ENCODE results near the gene PRG3.
A peak's percentile ranks its signal among the peaks of the same experiment; 100 is the strongest.
"Not testable (repeated sequence)": the region's sequence is repeated elsewhere in the genome, so short reads cannot be mapped to it uniquely, and the experiment has no call there.

The PRG3 gene

DNA sequence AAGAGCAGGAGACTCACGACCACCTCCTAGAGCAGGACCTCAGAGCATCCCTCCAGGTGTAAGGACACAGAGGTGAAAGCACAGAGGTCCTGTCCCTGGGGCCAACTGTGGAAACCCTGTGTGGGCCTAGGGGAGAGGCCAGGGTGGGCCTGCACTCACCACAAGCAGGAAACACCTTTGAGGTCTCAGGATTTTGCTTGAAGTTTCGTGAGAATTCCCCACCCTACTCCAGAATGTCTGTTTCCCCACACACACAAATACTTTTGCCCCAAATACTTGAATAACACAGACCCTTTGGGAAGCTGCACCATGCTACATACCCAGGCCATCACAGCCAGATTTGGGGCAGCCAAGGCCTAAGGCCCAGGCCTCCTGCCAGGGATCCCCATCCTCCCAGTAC lies 27.8 kb upstream of the PRG3 start:
- DNase-seq (ENCODE audit: low read depth in 2 of 2), result no peak

DNA sequence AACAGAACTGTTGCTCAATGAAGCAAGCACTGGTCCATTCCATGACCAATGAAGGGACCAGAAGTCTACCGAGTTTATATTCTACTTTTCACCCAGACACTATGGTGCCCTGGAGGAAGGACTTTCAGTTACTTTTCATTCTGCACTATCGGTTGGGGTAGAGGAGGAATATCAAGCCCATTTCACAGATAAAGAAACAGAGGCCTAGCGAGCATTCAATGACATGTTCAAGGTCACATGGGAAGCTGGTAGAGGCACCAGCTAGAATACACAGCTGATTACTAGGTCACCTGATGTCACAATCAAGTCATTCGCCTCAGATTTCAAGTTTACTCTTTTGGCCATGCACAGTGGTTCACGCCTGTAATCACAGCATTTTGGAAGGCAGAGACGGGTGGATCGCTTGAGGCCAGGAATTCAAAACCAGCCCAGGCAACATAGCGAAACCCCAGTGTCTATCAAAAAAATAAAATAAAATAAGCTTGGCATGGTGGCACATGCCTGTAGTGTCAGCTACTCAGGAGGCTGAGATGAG lies 27.1 kb upstream of the PRG3 start:
- no peak for DNase-seq (ENCODE audit: low read depth in 2 of 2)

GRCh38 chr11:57407010-57407920 lies 26.3 kb upstream of the PRG3 start:
- DNase-seq (ENCODE audit: low read depth in 2 of 2), result no peak

GRCh38 chr11:57406337-57406904 lies 25.5 kb upstream of the PRG3 start:
- peak; percentile 39 to 43 for DNase-seq (ENCODE audit: low read depth in 2 of 2)

GRCh38 chr11:57405271-57405860 lies 24.4 kb upstream of the PRG3 start:
- DNase-seq (ENCODE audit: low read depth in 2 of 2), result no peak

DNA sequence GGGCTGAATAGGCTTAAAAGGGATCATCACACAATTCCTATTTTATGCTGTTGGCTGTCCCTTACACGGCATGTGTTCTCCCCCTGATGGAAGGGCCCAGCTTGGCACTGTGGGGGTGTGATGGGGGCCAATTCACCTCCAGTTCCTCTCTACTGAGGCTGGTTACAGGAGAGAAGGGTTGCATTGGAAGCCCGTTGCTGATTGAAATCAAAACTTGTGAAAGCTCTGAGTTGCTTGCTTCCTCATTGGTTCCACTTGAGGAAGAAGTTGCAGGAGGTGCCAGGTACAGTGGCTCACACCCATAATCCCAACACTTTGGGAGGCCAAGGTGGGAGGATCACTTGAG lies 22.8 kb upstream of the PRG3 start:
- no peak for DNase-seq (ENCODE audit: low read depth in 2 of 2)

DNA sequence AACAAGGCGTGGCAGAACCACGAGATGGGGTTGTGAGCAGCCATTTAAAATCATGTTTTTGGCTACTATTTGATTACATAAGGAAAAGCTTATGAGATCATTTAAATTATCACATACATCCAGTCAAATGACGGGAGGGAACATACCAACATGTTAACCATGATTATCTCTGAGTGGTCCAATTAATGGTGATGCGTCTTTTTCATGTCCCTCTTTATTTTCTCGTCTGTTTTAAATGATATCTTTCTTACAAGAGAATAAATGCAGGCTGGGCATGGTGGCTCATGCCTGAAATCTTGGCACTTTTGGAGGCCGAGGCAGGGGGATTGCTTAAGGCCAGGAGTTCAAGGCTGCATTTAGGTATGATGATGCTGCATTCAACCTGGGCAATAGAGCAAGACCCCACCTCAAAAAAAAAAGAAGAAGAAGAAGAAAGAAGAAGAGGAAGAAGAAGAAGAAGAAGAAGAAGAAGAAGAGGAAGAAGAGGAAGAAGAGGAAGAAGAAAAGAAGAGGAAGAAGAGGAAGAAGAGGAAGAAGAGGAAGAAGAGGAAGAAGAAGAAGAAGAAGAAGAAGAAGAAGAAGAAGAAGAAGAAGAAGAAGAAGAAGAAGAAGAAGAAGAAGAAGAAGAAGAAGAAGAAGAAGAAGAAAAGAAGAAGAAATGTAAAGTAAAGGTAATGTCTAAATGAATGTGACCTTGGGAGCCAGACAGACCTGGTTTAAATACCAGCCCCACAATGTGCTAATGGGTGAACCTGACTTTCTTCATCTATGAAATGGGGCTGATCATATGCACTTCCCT lies 22.3 kb upstream of the PRG3 start:
- DNase-seq (ENCODE audit: low read depth in 2 of 2), result not testable (repeated sequence)

- DNase-seq (ENCODE audit: low read depth in 2 of 2), result no peak
These were observed 21.4 kb upstream of the PRG3 start for GRCh38 chr11:57402188-57403002.

DNA sequence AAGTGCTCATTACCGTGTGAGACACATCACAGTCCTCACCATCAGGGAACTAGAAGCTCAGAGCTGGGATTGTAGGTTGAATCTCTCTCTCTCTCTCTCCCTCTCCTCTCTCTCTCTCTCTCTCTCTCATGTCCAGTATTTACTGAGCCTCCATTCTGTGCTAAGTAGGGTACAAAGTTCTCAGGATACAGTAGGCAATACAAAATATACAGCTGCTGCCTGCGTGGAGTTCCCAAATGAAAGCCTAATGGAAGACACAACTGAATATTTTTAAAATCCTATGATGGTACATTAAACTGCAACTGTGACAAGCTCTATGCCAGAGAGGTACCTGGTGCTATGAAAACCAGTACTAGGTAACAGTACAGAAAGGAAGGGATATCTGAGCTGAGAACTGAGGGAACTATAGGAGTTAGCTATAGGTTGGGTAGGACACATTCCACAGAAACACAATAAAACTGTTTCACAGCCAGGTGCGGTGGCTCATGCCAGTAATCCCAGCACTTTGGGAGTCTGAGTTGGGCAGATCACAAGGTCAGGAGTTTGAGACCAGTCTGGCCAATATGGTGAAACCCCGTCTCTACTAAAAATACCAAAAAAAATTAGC lies 19.1 kb upstream of the PRG3 start:
- no peak for DNase-seq (ENCODE audit: low read depth in 2 of 2)

DNA sequence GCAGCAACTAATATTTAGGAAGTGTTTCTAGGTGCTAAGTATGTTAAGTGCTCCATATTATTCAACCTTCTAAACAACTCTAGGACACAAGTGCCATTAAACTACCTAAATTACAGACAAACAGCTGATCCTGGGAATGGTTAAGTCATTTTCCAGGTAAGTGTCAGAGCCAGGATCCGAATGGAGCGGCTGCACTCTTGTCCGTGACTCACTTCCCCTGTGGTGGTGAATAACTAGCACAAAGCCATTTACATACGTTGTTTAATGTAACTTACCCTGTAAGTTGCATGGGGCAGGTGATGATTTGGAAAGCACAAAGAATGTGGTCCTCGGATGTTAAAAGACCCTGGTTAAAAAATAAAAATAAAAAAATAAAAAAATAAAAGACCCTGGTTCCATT lies 18.3 kb upstream of the PRG3 start:
- DNase-seq (ENCODE audit: low read depth in 2 of 2), result no peak

DNA sequence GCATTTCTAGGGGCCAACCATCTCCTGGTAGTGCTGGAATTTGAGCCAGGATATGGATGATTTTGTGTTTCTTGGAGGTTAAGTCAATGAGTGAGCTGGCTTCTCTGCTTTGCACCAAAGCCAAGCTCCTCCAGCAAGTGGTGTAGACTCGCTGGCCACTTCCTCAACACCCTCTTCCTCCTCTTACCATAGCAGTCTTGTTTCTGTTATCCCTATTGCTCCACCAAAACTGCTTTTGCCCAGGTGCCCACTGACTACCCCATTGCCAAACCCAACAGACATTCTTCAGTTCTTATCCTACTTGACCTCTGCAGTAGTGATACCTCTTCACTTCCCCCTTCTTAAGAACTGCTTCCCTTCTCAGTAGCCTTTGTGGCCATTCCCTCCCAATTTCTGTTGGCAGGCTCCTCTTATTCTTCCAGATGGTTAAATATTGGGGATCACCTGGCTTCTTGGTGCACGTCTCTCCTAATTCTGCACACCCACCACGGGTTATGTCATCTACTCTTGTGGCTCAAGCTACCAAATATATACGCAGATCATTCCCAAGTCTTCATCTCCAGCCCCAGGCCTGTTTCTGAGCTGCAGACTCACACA lies 16.5 kb upstream of the PRG3 start:
- no peak for DNase-seq (ENCODE audit: low read depth in 2 of 2)

DNA sequence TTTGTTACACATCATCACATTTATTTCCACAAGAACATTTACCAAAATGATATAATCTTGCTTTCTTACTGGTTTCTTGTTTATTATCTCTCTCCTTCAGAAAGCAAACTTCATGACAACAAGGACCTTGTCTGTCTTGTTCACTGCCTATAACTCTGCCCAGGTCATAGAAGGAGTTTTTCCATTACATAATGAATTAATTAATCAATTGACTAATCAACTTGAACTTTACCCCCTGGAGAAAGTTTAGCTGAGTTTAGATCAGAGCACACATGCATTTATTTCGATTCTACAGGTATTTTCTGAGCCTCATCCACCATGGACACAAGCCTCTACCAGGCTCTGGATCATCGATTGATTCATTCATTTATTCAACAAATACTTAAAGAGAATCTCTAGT lies 15.8 kb upstream of the PRG3 start:
- no peak for DNase-seq (ENCODE audit: low read depth in 2 of 2)

DNA sequence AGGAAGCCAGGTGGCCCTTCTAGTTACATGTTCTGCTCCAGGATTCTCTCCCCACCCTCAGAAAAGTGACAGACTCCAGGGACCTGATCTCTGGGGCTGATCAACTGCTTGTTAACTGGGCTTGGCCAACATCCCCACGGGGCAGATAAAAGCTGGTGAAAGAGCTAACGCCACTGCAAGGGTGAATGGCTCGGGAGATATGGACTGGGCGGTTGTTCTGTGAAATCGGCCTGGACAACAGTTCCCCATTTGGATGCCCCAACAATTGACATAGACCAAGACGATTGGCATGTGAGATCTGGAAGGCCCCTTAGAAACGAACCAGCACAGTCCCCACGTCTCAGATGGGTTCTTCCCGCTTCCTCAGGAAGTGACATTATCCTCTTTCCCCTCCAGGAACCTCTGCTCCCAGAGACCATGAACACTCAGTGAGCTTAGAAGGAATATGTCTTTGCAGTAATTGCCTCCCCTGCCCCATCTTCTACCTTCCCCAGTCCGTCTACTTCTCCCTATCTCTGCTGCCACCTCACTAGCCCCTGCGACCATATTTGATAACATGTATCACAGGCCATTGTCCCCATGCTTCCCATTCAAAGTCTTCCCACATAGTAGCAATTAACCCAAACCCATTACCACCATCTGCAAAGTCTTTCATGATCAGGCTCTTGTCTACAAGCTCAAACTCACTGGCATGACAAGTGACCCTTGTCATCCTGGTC lies 15.1 kb upstream of the PRG3 start:
- DNase-seq (ENCODE audit: low read depth in 2 of 2), result no peak

DNA sequence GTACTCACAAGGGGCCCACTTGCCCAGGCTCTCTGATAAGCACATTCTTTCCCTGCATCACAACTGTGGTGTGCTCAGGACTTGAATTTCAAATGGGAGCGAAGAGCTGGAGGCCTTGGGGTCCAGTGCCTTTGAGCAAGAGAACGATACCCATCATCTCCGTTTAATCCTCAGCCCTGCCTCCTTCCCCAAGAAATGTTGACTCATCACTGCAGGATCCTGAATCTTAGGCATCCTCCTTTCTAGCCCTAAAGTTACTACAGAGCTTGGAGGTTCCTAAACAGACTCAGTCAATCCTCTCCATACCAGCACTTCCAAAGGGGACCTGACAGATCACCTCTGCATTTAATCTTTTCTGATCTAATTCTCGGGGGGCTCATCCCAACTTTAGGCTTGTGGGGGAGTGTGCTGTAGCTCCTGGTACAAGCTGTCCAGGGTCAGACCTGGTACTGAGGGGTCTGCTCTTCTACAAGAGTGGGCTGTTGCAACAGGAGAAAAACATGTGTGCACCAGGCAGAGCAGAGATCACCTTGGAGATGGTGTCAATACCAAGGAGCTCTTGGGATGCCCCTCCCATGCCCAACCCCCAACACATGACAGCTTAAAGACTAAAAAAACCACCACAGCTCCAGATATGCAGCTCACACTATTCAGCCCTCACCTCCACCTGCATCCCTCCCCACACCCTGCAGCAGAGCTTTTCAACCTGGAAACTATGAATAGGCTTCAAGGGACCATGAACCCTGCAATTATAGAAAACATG lies 13.4 kb upstream of the PRG3 start:
- no peak for DNase-seq (ENCODE audit: low read depth in 2 of 2)

GRCh38 chr11:57392763-57393105 lies 11.8 kb upstream of the PRG3 start:
- no peak for DNase-seq (ENCODE audit: low read depth in 2 of 2)

GRCh38 chr11:57392066-57392762 lies 11.3 kb upstream of the PRG3 start:
- DNase-seq (ENCODE audit: low read depth in 2 of 2), result no peak

- no peak for DNase-seq (ENCODE audit: low read depth in 2 of 2)
These were observed 10.6 kb upstream of the PRG3 start for GRCh38 chr11:57391539-57391938.

GRCh38 chr11:57391111-57391510 lies 10.2 kb upstream of the PRG3 start:
- DNase-seq (ENCODE audit: low read depth in 2 of 2), result no peak
